Activated T-helper 17 cell treated with anti-CD3 and anti-CD28 coated beads, Interleukin-2, amount 50 U/mL, for 72 hours (primary cell): ENCODE measurements around the gene PRSS53. TPM values are rescaled to one million over a fixed set of nuclear protein-coding genes. Genes with fewer than 3 reads are reported as not detected.
"Not testable (repeated sequence)": the region's sequence is repeated elsewhere in the genome, so short reads cannot be mapped to it uniquely, and the experiment has no call there.

Experiments used
- ATAC-seq: fragments of 150-1000 bp; cut with Tn5 transposase; replicated peaks from 2 replicates; pipeline ENCODE4 v1.10.0; 2021; ENCODE audit warnings: mild to moderate bottlenecking, moderate library complexity
- H3K27ac Mint-ChIP-seq: one replicate; pipeline ENCODE4 v1.8.0; 2022; ENCODE audit warnings: mixed read lengths
- H3K27me3 Mint-ChIP-seq: one replicate; pipeline ENCODE4 v1.8.0; 2022; ENCODE audit warnings: mixed read lengths
- H3K36me3 Mint-ChIP-seq: one replicate; pipeline ENCODE4 v1.8.0; 2022; ENCODE audit warnings: low read depth, mild to moderate bottlenecking, mixed read lengths
- H3K4me1 Mint-ChIP-seq: one replicate; pipeline ENCODE4 v1.8.0; 2022; ENCODE audit warnings: mixed read lengths
- H3K4me3 Mint-ChIP-seq: one replicate; pipeline ENCODE4 v1.8.0; 2022; ENCODE audit warnings: mild to moderate bottlenecking, mixed read lengths
- H3K9me3 Mint-ChIP-seq: one replicate; pipeline ENCODE4 v1.8.0; 2022; ENCODE audit warnings: mixed read lengths
- total RNA-seq, 2 donors: library from RNA; stranded (reverse); gene quantifications; one replicate each; pipeline ENCODE4 v1.2.3, GENCODE V29; 2022

The PRSS53 gene
- total RNA-seq, 2 donors from 2014 or later, result 4.5 to 17.3 TPM

DNA sequence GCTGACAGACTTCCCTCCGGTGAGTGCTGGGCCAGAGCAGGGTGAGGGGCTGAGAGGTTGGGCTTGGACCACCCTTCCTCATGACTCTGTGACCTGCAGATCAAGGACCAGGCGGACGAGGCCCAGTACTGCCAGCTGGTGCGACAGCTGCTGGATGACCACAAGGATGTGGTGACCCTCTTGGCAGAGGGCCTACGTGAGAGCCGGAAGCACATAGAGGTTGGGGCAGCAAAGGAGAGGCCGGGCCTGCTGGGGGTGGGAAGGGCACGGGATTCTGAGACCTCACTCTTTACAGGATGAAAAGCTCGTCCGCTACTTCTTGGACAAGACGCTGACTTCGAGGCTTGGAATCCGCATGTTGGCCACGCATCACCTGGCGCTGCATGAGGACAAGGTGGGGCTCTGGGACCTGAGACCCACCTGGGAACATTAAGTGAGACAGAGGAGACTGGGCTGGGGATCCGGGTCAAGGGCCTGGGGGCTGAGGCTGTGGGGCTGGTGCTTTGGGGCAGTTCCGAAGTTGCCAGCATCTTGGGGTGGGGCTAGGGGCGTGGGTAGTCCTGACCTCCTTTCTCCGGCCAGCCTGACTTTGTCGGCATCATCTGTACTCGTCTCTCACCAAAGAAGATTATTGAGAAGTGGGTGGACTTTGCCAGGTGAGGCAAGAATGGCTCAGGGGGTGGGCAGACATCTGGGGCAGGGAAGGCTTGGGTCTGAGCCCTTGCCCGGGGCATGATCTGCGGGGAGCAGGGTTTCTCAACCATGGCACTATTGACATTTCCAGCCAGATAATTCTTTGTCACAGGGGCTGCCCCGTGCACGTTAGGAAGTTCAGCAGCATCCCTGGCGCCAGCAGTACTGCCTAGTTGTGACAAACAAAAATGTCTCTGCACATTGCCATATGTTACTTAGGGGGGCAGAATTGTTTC, 21.6 kb upstream of the PRSS53 start:
- no peaks in the 10 kb centered on the region for H3K9me3 Mint-ChIP-seq
- no peak for ATAC-seq
- peak overlapping the region; percentile 68 for H3K4me3 Mint-ChIP-seq
- H3K27me3 Mint-ChIP-seq, result no peaks in the 10 kb centered on the region
- peaks cover 16% of the 10 kb centered on the region for H3K4me1 Mint-ChIP-seq
- H3K36me3 Mint-ChIP-seq, result peaks cover 44% of the 10 kb centered on the region
- H3K27ac Mint-ChIP-seq, result peak overlapping the region; percentile 70

DNA sequence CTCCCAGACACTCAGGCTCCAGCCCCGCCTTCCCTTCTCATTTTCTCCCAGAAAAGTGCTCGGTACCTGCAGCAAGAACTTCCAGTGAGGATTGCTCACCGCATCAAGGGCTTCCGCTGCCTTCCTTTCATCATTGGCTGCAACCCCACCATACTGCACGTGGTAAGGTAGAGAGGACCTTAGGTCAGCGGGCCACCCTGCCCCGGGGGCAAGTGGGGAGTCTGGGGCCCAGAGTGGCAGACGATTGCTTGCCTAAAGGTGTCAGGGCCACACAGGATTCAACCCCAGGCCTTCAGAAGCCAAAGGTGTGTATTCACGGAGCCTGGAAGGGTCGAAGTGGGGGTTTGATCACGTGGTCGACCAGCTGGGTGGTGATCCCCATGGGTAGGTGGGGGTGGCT, 20.9 kb upstream of the PRSS53 start:
- no peaks in the 10 kb centered on the region for H3K27me3 Mint-ChIP-seq
- H3K4me1 Mint-ChIP-seq, result peaks cover 16% of the 10 kb centered on the region
- H3K36me3 Mint-ChIP-seq, result peaks cover 44% of the 10 kb centered on the region
- ATAC-seq, result no peak
- peak overlapping the region; percentile 68 for H3K4me3 Mint-ChIP-seq
- no peaks in the 10 kb centered on the region for H3K9me3 Mint-ChIP-seq
- H3K27ac Mint-ChIP-seq, result peak overlapping the region; percentile 70

DNA sequence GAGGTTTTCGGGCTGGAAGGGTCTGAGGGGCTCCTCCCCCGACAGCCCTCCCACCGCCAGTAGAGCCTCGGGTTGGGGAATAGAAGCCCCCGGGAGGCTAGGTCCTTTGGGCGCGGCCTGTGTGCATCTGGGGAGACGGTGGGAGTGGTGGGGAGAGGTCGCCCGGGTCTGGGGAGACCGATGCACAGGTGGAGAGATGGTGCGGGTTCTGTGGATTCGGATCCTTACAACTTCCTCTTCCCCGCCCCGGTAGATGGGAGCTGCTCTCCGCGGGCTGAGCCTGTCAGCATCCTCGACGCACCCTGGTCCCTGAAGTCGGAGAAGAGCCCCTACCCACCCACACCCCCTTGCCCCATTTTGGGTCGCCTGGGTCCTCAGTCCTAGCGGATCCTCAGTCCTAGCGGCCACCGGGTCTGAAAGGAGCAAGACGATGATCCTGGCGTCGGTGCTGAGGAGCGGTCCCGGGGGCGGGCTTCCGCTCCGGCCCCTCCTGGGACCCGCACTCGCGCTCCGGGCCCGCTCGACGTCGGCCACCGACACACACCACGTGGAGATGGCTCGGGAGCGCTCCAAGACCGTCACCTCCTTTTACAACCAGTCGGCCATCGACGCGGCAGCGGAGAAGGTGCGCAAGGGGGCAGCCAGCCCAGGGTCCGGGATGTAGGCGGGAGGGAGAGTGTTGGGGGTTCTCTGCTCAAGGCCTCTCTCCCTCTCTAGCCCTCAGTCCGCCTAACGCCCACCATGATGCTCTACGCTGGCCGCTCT, 20.2 kb upstream of the PRSS53 start:
- peak overlapping the region; percentile 68 for H3K4me3 Mint-ChIP-seq
- H3K9me3 Mint-ChIP-seq, result no peaks in the 10 kb centered on the region
- peaks cover 44% of the 10 kb centered on the region for H3K36me3 Mint-ChIP-seq
- peak overlapping the region; percentile 70 for H3K27ac Mint-ChIP-seq
- no peak for ATAC-seq
- H3K4me1 Mint-ChIP-seq, result peaks cover 16% of the 10 kb centered on the region
- H3K27me3 Mint-ChIP-seq, result no peaks in the 10 kb centered on the region

DNA sequence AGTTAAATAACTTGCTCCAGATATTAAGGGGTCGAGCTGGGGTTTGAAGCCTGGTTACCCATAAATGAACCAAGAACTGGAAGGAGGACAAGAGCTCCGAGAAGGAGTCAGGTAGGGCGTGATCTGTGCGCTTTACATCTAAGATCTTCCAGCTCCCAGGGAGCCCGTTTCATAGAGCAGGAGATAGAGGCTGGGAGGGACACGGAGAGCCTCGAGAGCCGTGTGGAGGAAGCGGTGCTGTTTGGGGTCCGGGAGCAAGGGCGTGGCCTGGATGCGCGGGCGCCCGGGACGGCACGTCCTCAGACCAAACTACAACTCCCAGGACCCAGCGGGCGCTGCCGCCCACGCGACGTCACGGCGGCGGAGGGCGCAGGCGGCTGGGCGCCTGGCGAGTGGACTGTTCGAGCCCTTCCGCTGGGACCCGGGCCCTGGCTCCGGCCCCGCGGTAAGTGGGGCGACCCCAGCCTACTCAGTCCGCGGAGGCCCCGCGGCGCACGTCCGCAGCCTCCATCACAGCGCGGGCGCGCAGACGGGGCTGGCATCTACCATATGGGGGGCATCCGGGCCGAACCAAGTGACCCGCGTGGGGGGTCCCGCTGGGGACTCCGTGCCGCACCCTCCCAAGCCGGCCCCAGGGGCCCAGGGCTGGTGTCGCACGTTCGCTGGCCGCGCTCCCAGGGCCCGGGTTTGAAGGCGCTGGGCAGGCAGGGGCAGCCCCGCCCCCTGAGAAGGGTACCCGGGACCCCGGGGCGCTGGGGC, 19.5 kb upstream of the PRSS53 start, which contains the start of gene BCKDK:
Gene BCKDK, plus strand, starts transcription at position 352 of the 759 bp plus-strand sequence. CDS start 838 bp downstream, outside the sequence.
- Mint-ChIP-seq H3K27me3 (no peaks in the 10 kb centered on the region), H3K36me3 (peaks cover 44% of the 10 kb centered on the region), H3K9me3 (no peaks in the 10 kb centered on the region), H3K4me3 (peak within 1 kb of the TSS; percentile 97), H3K27ac (peak within 1 kb of the TSS; percentile 98), H3K4me1 (peaks cover 16% of the 10 kb centered on the region)
- ATAC-seq, result peak; percentile 83

DNA sequence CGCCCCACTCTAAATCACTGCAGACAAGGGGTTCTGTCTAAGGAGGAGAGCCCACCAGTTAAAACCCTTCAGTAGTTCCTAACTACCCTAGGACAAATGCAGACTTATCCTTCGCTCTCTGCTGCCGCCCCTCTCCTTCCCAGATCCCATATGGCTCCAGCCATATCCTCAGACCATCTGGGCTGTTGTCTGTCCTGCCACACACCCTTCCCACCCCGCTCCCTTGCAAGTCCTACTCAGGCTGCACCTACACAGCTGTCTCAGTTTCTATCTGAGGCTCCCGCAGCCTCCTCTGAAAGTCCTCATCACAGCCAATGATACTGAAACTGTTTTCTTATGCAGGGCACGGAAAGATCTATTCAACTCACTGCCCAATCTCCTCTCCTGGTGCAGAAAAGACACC, 18.7 kb upstream of the PRSS53 start:
- Mint-ChIP-seq H3K27me3 (no peaks in the 10 kb centered on the region), H3K27ac (peak overlapping the region; percentile 98), H3K4me3 (peak overlapping the region; percentile 97), H3K4me1 (peaks cover 16% of the 10 kb centered on the region), H3K9me3 (no peaks in the 10 kb centered on the region), H3K36me3 (peaks cover 40% of the 10 kb centered on the region)
- ATAC-seq, result peak; percentile 92

DNA sequence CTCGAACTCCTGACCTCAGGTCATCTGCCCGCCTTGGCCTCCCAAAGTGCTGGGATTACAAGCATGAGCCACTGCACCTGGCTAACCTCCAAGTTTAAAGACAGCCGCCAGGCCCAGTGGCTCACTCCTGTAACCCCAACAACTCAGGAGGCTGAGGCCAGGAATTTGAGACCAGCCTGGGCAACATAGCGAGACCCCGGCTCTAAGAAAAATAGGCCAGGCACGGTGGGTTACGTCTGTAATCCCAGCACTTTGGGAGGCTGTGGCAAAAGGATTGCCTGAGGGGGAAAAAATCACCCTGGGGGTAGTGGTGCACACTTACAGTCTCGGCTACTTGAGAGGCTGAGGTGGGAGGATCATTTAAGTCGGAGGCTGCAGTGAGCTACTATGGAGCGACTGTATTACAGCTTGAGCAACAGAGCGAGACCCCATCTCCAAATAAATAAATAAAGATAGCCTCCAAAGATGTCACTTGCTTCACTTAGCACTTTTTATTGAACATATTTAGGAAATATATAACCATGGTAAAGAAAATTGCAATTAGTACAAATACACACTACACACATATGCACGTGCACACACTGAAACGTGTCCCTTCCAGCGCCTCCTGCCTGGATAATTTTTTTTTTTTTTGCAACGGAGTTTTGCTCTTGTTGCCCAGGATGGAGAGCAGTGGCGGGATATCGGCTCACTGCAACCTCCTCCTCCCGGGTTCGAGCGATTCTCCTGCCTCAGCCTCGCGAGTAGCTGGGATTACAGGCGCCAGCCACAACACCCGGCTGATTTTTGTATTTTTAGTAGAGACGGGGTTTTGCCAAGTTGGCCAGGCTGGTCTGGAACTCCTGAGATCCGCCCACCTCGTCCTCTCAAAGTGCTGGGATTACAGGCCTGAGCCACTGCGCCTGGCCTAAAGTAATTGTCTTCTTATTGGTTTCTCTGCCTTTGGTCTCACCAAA, 18.0 kb upstream of the PRSS53 start:
- Mint-ChIP-seq H3K36me3 (peaks cover 33% of the 10 kb centered on the region), H3K27me3 (no peaks in the 10 kb centered on the region), H3K9me3 (no peaks in the 10 kb centered on the region), H3K27ac (peak overlapping the region; percentile 98), H3K4me1 (peaks cover 16% of the 10 kb centered on the region), H3K4me3 (peak overlapping the region; percentile 97)
- no peak for ATAC-seq

DNA sequence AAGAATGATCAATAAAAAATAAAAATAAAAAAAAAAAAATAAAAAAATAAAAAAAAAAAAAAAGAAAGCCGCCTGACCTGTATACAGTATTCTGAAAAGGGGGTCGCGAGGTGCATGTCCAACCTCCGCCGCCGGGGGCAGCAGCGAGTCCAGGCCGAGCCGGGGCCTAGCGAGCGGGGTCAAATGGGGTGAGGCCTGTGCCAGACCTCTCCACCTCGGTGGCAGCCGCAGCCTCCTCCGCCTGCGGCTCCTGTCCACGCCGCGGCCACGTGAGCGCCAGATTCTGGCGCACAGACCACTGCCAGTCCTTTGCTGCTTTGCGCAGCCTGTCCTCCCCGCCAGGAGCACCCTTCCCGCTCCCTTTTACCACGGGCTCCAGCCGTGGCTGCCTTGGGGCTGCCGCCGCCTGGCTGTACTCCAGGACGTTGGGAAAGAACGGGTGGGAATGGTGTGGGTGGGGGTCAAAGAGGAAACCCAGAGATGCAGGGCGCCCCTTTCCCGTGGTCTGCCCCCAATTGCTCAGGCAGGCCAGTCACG, 17.0 kb upstream of the PRSS53 start:
- Mint-ChIP-seq H3K9me3 (no peaks in the 10 kb centered on the region), H3K4me3 (peak overlapping the region; percentile 34), H3K4me1 (peaks cover 16% of the 10 kb centered on the region), H3K27ac (peak overlapping the region; percentile 75), H3K27me3 (no peaks in the 10 kb centered on the region), H3K36me3 (peaks cover 23% of the 10 kb centered on the region)
- peak; percentile 32 for ATAC-seq

DNA sequence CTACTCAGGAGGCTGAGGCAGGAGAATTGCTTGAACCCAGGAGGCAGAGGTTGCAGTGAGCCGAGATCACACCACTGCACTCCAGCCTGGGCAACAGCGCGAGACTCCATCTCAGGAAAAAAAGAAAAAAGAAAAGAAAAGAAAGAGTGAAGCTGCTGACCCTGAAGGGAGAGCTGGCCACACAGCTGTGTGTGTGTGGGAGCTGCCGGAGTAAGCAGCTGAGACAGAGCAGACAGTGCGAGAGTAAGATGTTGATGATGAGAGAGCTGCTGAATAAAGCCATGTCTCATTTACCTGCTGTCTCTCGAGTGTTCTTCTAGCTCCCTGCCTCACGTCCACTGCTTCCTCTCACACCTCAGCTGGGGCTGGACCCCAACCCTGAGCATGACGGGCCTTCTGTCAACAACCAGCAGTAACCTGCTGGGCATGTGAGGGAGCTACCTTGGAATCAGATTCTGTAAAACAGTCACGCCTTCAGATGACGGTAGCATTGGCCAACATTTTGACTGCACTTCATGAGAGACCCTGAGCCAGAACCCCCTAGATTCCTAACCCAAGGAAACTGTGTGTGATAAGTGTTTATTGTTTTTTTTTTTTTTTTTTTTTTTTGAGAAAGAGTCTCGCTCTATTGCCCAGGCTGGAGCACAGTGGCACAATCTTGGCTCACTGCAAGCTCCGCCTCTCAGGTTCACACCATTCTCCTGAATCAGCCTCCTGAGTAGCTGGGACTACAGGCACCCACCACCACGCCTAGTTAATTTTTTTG, 12.3 kb upstream of the PRSS53 start:
- H3K4me1 Mint-ChIP-seq, H3K4me3 Mint-ChIP-seq, H3K27me3 Mint-ChIP-seq, ATAC-seq, H3K36me3 Mint-ChIP-seq, H3K9me3 Mint-ChIP-seq, H3K27ac Mint-ChIP-seq: not testable (repeated sequence)

DNA sequence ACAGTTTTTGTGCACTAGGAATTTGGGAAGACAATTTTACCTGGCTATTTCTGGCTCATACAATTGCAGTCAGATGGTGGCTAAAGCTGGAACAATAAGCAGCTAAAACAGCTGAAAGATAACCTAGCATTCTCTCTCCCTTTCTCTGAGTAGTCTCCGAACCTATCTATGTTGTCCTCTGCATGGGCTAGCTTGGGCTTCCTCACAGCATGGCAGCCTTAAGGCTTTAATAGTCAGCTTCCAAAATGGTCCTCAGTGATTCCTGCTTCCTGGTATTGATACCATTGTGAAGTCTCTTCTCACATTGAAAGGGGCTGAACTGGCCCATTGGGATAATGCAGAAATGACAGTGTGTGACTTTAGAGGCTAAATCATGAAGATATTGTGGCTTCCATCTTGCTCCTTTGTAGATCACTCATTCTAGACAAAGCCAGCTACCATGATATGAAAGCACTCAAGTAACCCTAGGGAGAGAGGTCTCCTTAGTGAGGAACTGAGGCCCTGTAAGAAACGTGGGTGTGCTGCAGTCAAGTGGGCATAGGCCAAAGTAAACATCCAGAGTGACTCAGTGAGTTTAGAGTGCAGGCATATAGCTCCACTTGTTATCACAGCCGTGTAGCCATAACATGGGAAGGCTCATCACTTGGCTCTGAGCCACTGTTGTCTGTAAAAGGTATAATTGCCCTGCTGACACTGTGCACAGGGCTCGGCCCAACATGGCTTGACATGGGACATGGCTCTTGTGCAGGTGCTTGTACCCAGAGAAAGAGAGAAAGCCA, 11.3 kb upstream of the PRSS53 start:
- Mint-ChIP-seq H3K9me3 (peaks cover 3% of the 10 kb centered on the region), H3K27me3 (no peaks in the 10 kb centered on the region), H3K4me3 (no peak overlapping the region), H3K36me3 (no peaks in the 10 kb centered on the region), H3K27ac (no peak overlapping the region), H3K4me1 (peaks cover 7% of the 10 kb centered on the region)
- ATAC-seq, result no peak

DNA sequence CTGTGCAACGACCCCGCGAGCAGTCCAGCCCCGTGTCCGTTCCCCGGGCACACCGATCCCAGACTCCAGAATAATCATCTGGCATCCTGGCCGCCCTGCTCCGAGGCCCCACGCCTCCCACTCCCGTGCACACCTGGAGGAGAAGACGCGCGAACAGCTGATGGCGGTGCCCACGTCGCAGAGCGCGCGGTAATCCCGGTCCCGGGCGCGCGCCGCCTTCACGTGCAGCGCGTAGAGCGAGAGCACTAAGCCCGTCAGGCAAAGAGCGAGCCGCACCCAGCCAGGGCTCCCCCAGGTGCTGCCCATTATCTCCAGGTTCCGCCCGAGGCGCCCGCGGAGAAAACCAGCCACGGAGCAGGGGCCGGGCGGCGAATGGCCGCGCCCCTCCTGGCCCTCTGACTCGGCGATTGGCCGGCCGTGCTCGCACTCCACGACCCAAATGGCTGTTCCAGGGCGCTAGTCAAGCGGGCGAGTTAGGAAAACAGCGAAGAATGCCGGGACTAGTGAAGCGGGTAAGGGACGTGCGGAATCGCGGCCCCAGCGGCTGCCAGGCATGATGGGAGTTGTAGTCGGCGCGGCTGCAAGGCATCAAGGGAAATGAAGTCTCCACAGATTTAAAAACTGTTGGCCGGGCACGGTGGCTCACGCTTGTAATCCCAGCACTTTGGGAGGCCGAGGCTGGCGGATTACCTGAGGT, 5.8 kb upstream of the PRSS53 start, which contains the start of gene VKORC1:
Gene VKORC1, minus strand, starts transcription at position 374 of the 697 bp plus-strand sequence. Its CDS starts 68 bp downstream, at position 306.
- ATAC-seq, result peak; percentile 91
- no peaks in the 10 kb centered on the region for H3K27me3 Mint-ChIP-seq
- peaks cover 51% of the 10 kb centered on the region for H3K36me3 Mint-ChIP-seq
- peaks cover 12% of the 10 kb centered on the region for H3K4me1 Mint-ChIP-seq
- peak within 1 kb of the TSS; percentile 100 for H3K4me3 Mint-ChIP-seq
- H3K27ac Mint-ChIP-seq, result peak within 1 kb of the TSS; percentile 97
- no peaks in the 10 kb centered on the region for H3K9me3 Mint-ChIP-seq

DNA sequence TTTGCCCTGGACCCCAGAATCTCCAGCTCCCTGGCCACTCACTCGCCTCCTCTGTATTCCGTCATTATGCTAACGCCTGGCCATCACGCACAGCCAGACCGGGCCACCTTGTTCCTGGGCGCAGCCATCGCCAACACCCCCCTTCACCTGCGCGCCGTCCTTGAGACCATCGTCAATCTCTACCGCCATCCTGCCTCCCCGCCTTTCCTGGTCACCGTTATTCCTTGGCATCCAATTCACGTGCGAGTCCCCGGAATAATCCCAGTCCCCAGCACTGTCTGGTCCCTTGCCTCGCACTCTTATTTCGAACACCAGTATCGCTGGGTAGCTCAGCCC, 5.3 kb upstream of the PRSS53 start:
- no peaks in the 10 kb centered on the region for H3K27me3 Mint-ChIP-seq
- H3K36me3 Mint-ChIP-seq, result peaks cover 56% of the 10 kb centered on the region
- ATAC-seq, result no peak
- H3K4me1 Mint-ChIP-seq, result peaks cover 12% of the 10 kb centered on the region
- no peaks in the 10 kb centered on the region for H3K9me3 Mint-ChIP-seq
- H3K27ac Mint-ChIP-seq, result peak overlapping the region; percentile 97
- H3K4me3 Mint-ChIP-seq, result peak overlapping the region; percentile 100
